GM12865 (cell line): Measurements from ENCODE around the gene MICB.

Experiments
- DNase-seq: peaks from one replicate; pipeline ENCODE4 v3.0.0; 2010; ENCODE audit warnings: low read depth
- H3K4me3 ChIP-seq: 2 replicates; pipeline ENCODE4 v1.5.1; 2011; ENCODE audit warnings: mild to moderate bottlenecking, low read depth, low read length, control low read depth
- CTCF ChIP-seq: IDR thresholded peaks from 2 replicates; pipeline ENCODE4 v1.5.1; 2011; ENCODE audit warnings: low read length, control low read depth, low read depth, inconsistent platforms; ENCODE audit not compliant: insufficient read depth; ENCODE audit errors: missing control alignments

MICB gene

GRCh38 chr6:31513456-31514165, 15.7 kb downstream of the MICB start:
- DNase-seq, result no peak
- no peak for TF ChIP-seq CTCF

DNA sequence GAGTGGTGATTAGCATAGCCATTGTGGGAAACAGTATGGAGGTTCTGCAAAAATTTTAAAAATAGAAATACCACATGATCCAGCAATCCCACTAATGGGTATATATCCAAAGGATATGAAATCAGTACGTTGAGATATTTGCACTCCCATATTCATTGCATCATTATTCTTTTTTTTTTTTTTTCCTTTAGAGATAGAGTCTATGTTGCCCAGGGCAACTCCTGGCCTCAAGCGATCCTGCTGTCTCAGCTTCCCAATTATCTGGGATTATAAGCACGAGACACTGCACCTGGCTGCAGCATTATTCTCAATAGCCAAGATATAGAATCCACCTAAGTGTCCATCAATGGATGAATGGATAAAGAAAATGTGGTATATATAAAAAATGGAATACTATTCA, 23.9 kb downstream of the MICB start:
- no peak for DNase-seq
- no peak for TF ChIP-seq CTCF
- H3K4me3 ChIP-seq, result no peak overlapping the region

More at GRCh38 chr6:31513456-31514165, 15.7 kb downstream of the MICB start:
- H3K4me3 ChIP-seq, result no peak overlapping the region

DNA sequence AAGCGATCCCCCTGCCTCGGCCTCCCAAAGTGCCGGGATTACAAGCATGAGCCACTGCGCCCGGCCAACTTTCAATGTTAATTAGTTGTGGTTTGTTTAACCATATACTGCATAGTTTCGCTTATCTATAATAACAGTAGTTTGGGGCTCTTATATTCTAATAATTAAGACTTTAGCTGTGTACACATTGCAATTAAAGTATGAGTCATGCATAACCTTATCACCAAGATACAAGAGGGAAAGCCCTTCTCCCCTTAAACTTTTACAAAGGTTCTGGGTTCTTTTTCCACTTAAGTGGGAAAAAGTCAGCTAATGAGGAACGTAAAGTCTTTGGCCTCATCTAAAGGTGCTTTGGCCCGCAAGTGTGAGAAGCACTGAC, 27.6 kb downstream of the MICB start:
- no peak for TF ChIP-seq CTCF
- DNase-seq, result no peak

DNA sequence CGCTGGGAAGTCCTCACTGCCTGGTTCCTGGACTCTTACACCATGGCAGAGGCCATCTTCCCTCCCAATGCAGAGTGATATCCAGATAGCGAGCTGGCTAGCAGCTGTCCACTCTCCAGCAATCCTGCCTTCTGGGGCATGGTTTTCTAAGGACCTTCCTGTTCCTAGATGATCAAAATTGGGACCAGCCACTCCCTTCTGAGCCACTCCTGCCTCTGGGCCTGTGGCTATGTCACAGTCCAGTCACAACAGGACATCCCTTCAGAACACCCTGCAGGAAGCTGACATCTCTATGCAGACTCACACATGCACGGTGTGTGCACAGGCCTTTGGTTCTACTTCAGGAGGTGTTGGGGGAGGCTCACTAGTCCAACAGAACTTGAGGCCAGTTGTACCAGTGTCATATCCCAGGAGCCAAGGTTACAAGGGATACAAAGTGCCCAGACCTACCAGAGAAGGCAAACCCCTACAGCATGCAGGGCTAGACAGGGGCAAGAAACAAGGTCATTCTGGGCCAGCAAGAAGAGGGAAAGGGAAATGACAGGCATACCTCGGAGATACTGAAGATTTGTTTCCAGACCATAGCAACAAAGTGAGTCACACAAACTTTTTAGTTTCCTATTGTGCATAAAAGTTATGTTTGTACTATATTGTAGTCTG, 28.1 kb downstream of the MICB start:
- no peak for TF ChIP-seq CTCF
- DNase-seq, result no peak
- H3K4me3 ChIP-seq, result no peak overlapping the region

More for the DNA sequence above, 27.6 kb downstream of the MICB start:
- H3K4me3 ChIP-seq, result no peak overlapping the region

DNA sequence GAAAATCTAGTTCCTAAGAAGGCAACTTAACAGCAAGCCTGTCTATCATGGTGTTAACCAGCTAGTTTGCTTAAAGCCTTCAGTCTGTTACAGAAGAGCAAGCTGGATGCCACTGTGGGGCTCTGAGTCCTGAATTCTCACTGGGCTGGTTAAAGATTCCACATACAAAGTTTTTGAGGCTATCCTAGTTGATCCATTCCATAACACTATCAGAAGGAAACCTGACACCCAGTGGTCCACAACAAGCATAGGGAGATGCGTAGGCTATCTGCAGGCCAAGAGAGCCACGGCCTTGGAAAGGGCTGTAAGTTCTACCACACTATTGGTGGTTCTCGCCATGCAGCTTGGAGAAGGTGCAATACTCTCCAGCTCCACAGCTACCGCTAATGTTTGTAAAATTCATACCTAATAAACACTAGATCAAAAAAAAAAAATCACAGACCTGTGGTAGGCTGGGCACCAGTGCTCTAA, 30.4 kb downstream of the MICB start:
- DNase-seq, result no peak
- no peak overlapping the region for H3K4me3 ChIP-seq
- no peak for TF ChIP-seq CTCF

GRCh38 chr6:31528821-31529328, 30.9 kb downstream of the MICB start, which contains the start of gene MCCD1:
TSS of gene MCCD1 (plus strand) at chr6:31528962. CDS start at chr6:31529015, 53 bp downstream.
- DNase-seq, result no peak
- H3K4me3 ChIP-seq, result no peak within 1 kb of the TSS
- TF ChIP-seq CTCF, result no peak
